OCI-LY1 (cell line): Measurements from ENCODE around the gene CFAP61.

Source experiments
- CTCF ChIP-seq: fragments of 200-600 bp; sonication (generic), shearing (Covaris generic); IDR thresholded peaks from 2 replicates; pipeline ENCODE4 v1.5.1; 2017; ENCODE audit warnings: mild to moderate bottlenecking, antibody characterized with exemption, low read length, moderate library complexity, mixed read lengths
- EZH2 ChIP-seq: fragments of 200-600 bp; sonication (generic), shearing (Covaris generic); IDR thresholded peaks from 2 replicates; pipeline ENCODE4 v1.8.0; 2017; ENCODE audit warnings: borderline replicate concordance, mixed run types, mild to moderate bottlenecking, antibody characterized with exemption, low read length, moderate library complexity, mixed read lengths

- TF ChIP-seq CTCF (no peak), EZH2 (no peak)
Observed at GRCh38 chr20:20079102-20079784, 26.9 kb downstream of the CFAP61 start.
